ENCODE measurements around the gene ZNF544.
"Not testable (repeated sequence)": the region's sequence is repeated elsewhere in the genome, so short reads cannot be mapped to it uniquely, and the experiment has no call there.

Gene ZNF544

DNA sequence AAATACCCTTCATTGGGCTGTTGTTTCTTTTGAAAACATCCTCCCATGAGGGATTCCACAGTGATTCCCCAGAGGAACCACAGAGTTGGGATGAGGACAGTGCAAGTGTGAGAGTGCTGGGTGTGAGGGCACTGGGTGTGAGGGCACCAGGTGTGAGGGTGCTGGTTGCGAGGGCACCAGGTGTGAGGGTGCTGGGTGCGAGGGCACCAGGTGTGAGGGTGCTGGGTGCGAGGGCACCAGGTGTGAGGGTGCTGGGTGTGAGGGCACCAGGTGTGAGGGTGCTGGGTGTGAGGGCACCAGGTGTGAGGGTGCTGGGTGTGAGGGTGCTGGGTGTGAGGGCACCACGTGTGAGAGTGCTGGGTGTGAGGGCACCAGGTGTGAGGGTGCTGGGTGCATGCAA lies 29.5 kb downstream of the ZNF544 start:
- not testable (repeated sequence) for DNase-seq

DNA sequence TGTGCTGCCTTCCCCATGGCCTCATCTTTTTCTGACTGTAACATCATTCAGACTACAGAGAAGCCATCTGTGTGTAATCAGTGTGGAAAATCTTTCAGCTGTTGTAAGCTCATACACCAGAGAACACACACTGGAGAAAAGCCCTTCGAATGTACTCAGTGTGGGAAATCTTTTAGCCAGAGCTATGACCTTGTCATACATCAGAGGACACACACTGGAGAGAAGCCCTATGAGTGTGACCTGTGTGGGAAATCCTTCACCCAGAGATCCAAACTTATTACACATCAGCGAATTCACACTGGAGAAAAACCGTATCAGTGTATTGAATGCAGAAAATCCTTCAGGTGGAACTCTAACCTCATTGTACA lies 32.9 kb downstream of the ZNF544 start:
- DNase-seq: no peak

DNA sequence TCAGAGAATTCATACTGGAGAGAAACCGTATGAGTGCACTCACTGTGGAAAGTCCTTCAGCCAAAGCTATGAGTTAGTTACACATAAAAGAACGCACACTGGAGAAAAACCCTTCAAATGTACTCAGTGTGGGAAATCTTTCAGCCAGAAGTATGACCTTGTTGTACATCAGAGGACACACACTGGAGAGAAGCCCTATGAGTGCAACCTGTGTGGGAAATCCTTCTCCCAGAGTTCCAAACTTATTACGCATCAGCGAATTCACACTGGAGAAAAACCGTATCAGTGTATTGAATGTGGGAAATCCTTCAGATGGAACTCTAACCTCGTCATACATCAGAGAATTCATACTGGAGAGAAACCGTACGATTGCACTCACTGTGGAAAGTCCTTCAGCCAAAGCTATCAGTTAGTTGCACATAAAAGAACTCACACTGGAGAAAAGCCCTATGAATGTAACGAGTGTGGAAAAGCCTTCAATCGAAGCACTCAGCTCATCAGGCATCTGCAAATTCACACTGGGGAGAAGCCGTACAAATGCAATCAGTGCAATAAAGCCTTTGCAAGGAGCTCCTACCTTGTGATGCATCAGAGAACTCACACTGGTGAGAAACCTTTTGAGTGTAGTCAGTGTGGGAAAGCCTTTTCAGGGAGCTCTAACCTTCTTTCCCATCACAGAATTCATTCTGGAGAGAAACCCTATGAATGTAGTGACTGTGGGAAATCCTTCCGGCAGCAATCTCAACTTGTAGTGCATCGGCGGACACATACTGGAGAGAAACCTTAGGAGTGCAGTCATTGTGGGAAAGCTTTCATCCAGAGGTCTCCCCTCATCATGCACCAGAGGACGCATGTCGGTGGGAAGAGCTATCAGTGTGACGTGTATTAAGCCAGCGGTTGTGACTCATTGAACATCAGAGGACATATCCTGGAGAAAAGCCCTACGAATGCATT lies 33.5 kb downstream of the ZNF544 start:
- DNase-seq: no peak

DNA sequence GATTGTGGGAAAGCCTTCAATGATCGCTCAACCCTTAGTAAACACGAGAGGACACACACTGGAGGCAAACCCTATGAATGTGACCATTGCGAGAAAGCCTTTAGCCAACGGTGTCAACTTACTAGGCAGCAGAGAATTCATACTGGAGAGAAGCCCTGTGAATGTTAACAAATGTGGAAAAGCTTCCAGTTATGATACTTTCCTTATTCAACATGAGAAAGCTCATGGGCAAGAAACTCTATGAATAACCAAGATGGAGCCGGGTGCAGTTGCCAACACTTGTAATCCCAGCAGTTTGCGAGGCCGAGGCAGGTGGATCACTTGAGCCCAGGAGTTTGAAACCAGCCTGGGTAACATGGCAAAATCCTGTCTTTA lies 34.2 kb downstream of the ZNF544 start:
- DNase-seq: no peak

DNA sequence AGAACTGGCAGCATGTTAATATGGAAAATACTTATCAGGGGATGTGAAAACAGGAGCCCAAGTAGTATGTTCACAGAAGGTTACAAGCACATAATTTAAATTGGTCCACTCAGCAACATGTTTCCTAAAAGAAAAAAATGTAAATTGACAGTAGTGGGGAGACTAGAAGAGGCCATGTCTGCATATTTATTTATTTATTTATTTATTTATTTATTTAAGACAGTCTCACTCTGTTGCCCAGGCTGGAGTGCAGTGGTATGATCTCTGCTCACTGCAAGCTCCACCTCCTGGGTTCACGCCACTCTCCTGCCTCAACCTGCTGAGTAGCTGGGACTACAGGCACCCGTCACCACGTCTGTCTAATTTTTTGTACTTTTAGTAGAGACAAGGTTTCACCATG lies 36.4 kb downstream of the ZNF544 start:
- DNase-seq: no peak

DNA sequence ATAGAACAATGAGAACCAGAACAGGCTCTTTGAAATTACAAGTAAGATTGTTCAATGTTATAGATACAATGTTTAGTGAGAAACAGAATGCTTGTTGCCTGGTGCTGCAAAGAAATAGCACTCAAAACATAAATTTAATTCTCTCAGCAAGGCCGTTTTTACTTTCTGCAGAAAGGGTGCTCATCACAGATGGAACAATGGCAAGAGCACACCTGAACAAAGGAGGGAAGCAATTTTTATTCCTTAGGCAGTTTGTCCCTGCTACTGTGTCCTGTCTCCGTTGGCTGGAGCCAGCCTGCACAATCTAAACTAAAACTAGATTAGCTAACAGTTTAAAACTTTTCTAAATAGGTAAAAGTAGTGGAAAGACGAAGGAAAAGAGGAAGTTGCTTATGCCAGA lies 39.6 kb downstream of the ZNF544 start:
- DNase-seq: no peak

DNA sequence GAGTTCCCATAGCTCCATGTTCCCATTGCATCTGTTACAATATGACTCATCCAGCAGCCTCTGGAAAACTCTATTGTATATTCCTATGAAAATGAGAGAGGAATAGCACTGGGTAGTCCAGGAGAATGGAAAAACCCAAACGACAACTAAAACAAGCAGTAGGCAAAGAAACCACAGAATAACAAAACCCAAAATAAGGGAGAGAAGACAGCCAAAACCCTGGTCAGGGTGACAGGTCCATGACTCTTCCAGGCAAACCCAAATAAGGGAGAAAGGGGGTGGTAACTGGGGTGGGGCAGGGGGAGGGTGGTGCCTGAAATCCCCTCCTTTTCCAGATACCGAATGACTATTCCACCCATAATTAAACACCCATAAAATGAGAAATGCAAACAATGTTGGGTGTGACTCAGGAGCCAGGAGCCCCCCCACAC lies 46.1 kb downstream of the ZNF544 start:
- DNase-seq: no peak

DNA sequence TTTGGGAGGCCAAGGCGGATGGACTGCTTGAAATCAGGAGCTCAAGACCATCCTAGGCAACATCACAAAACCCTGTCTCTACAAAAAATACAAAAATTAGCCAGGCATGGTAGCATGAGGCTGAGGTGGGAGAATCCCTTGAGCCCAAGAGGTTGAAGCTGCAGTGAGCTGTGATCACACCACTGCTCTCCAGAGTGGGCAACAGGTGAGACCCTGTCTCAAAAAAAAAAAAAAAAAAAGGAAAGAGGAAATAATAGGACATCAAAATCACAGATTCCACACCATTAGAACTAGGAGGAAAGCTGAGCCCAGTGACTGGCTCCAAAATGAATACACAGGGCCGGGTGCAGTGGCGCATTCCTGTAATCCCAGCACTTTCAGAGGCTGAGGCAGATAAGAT lies 46.9 kb downstream of the ZNF544 start:
- DNase-seq: no peak

DNA sequence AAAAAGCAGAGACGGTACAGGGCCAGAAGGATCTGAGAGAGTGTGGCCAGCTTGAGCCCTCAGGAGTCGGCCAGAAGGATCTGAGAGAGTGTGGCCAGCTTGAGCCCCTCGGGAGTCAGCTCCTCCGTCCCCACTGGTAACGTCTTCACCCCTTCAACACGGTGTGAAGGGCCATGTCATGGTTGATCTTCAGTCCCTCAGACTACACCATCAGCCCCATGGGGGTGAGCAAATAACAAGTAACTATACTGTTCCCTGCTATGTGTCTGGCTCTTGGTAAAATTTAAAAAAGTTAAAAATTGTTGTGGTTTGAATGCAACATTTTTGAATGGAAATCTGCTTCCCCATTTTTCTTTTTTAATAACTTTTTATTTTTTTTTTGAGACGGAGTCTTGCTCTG lies 48.5 kb downstream of the ZNF544 start:
- no peak for DNase-seq

DNA sequence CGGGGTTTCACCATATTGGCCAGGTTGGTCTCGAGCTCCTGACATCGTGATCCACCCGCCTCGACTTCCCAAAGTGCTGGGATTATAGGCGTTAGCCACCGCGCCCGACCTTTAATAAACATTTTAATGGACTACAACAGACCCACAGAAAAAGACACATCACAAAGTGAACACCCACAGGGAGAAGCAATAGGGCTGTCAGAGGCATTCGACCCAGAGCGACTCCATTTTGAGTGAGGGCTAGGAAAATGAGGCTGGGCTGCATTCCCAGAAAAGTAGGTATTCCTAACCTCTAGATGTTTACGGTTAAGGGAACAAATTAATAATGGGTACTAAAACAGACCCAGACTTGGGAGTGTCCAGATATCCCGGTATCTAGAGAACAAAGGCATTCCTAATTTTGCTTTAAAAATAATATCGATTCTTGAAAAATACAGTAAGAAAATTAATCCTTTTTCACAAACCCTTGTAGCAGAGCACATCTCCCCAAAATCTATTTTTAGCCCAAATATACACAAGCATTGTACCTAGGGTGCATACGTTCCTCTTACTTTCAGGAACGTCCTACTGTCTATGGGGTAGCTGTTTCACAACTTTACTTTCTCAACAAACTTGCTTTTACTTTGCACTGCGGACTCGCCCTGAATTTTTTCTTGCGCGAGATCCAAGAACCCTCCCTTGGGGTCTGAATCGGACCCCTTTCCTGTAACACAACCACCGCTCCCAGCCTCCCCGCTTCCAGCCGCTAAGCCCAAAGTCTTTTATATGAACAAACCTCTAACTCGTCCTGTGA lies 49.2 kb downstream of the ZNF544 start:
- DNase-seq: no peak

DNA sequence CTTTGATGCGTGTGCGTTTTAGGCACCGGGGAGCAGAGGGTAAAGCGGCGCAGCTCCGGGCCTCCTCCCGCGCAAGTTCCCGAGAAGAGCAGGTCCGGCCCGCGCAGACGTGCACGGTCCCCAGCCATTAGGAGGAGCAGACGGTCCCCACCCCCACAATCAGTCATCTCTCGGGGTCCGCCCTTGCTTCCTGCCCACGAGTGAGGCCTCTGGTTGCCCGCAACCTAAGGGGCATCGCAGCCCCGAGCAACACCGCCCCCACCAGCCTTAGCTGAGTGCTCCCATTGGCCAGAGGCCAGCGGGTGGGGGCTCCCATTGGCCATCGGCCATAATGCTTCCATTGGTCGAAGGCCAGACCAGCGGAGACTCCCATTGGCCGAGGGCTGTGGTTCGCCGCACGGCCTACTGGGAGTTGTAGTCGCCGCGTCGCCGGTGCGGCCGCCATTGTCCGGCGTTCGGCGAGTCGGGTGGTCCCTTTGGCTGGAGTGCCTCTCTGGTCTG lies 49.9 kb downstream of the ZNF544 start, which contains the start of gene ZNF8:
Gene ZNF8, plus strand, starts transcription at position 415 of the 501 bp plus-strand sequence. CDS start 127 bp downstream, outside the sequence.
- peak; percentile 96 for DNase-seq

DNA sequence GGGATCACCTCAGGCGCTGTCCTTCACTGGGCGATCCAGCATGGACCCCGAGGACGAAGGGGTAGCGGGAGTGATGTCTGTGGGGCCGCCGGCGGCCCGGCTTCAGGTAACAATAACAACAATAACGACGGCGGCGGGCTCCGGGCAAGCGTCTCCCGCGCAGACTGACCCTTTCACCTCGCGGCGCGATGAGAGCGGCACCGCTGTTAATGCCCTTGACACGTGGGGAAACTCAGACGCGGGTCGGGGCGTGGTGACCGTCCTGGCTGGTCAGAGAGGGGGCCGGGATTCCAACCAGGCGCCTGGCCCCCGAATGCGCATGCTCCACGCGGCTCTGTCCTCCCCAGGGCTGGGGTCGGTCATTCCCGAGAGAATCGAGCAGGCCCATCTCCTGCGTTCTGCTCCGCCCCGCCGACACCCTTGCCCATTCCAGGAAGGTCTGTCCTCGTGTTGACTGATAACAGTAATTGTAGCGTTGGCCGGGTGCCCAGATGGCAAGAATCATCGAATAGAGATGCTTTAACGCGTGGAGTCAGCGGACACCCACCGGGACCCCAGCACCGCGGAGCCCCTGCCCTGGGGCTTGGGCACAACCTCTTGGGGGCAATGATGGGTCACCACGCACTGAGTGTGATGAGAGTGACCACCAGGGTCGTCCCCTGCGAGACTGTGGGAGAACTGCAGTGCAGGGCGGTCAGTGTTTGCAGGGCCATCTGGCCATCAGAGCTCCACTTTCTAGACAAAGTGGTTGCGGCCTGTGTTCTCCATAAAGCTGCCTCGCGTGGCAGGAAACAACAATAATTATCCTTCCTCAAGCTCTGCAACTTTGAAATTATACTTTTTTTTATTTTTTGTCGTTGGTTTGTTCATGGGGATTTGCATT lies 50.6 kb downstream of the ZNF544 start:
- peak; percentile 18 for DNase-seq

DNA sequence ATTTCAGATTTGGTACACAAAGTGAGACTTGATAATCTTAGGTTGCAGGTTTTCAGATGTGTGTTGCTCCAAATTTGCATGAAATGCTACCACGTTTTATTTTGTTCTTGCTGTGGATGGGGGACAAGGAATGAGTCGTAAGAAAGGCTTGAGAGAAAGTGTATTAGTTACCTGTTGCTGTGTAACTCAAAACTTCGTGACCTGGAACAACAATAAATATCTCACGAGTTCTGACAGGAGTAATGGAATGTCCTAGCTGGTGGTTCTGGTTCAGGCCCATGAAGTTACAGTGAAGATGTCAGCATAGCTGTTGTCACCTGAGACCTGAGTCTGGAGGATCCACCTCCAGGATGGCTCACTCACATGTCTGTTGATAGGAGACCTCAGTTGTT lies 51.2 kb downstream of the ZNF544 start:
- no peak for DNase-seq

DNA sequence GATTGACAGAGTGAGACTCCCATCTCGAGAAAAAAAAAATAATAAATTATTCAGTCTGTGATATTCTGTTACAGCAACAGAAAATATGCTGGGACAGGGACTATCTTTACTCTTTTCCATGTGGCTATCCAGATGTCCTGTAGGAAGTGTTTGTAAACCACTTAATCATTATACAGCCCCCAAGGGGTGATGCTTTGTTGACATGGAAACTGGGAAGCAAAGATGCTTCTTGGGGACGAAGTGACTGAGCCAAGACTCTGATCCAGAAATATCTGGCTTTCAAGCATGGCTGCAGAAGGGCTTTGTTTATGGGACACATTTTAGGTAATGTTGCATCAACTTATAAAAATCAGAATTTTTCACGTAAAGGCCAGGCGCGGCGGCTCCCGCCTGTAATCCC lies 55.5 kb downstream of the ZNF544 start:
- DNase-seq: no peak

DNA sequence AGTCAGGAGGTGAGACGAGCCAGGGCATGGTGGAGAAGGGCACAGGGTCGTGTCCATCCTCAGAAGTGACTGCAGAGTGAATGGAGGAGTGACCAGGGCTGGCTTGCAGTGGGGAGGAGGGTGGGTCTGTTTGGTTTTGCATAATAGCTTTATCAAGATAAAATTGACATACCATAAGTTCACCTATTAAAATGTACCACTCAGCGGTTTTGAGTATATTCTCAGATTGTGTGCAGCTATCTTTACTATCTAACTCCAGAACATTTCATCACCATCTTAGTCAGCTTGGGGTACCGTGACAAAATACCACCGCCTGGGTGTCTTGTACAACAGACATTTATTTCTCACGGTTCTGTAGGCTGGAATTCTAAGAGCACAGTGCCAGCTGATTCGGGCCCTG lies 63.2 kb downstream of the ZNF544 start:
- DNase-seq: no peak

DNA sequence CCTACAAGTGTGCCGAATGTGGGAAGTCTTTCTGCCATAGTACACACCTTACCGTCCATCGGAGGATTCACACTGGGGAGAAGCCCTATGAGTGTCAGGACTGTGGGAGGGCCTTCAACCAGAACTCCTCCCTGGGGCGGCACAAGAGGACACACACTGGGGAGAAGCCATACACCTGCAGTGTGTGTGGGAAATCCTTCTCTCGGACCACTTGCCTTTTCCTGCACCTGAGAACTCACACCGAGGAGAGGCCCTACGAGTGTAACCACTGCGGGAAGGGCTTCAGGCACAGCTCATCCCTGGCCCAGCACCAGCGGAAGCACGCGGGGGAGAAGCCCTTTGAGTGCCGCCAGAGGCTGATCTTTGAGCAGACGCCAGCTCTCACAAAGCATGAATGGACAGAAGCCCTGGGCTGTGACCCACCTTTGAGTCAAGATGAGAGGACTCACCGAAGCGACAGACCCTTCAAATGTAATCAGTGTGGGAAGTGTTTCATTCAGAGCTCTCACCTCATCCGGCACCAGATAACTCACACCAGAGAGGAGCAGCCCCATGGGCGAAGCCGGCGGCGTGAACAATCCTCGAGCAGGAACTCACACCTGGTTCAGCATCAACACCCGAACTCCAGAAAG lies 66.1 kb downstream of the ZNF544 start:
- no peak for DNase-seq

DNA sequence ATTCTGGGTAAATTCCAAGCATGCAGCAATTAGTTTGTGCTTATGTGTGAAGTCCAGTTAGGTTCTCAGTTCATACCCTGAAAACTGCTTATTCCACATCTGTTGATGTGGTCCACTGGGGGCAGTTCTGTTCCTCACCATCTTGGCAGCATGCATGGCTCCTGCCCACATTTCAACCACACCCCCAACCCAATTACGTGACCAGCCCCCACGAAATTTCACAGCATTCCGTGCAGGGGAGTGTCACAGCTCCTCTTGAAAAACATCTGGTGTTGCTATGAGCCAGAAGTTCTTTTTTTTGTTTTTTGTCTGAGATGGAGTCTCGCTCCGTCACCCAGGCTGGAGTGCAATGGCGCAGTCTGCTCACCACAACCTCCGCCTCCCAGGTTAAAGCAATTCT lies 67.4 kb downstream of the ZNF544 start:
- DNase-seq: no peak

DNA sequence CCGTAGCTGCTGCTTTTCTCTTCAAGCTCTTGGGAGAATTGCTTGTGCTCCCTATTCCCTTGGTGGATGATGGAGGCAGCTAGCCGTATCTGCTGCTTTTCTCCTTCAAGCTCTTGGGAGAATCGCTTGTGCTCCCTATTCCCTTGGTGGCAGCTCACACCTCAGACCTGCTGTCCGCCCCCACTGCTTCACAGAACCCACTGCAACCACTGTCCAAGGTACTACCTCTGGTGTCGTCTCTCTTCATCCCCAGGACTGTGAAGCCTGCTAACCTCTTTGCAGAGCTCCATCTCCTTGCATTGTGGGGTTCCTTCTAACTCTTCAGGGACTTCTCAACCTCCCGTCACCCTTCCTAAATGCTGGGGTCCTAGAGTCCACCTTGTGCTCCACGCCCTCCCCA lies 71.9 kb downstream of the ZNF544 start:
- no peak for DNase-seq

DNA sequence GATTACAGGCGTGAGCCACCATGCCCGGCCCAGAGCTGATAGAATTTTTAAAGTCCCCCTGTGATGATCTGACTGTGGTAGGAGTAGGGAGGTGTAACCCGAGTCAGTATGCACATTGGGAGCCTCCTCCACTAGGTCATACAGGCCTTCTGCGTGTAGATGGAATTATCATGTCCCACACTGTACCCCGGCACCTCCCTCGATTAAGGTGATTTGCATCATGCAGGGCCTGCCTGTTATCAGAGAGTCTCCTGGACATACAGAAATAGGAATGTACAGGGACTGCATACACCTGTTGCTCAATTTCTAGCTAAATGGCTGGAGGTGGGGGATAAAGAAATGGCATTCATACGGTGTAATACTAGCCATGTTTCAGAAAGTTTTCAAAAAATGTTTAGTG lies 75.5 kb downstream of the ZNF544 start:
- no peak for DNase-seq

DNA sequence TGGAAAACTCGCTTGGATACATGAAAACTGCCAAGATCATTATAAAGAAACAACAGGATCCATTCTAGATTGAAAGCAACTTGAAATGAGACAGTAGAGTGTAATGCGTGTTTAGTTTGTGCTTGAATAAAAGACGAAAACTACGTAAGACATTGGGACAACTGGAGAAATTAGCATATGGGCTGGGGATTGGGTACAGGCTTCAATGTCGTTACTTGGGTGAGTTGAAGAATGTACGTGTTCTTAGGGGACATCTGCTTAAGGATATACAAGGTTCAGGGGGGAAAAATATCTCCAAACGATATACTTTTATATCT lies 76.0 kb downstream of the ZNF544 start:
- no peak for DNase-seq

DNA sequence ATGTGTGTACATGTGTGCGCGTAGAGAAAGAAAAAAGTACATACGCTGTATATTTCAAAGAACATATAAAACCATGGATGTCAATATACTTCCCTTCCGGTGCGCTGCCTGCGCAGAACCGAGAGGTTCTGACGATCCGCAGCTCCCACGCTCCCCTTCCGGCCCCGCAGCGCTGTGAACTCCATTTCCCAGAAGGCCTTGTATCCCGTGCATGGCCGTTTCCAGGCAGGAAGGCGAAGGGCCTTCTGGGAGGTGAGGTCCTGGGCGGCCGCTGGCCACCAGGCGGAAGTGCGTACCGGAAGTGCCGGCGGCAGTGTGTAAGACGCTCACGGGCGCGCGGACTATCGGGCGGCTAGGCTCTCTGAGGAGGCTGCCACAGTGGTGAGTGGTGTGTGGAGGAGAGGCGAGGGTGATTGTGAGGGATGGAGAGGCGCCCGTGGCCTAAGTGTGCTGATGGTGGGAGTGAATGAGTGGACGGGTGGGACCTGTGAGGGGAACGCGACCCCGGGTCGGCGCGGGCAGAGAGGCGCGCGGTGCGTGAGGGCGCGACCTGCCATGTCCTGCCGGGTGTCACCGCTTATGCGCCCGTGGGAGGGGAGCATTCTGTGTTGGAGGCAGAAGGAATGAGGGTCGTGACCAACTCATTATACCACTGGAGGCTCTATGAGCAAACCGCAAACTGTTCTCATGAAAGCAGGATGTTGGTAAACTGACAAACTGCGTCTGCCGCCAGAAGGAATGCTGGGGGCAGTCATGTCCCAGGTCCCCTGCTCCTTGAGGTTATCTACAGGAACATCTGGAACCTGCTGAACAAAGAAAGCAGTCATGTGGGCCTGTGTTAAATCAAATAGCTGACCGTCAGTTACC lies 76.6 kb downstream of the ZNF544 start, which contains the start of gene ERVK3-1:
Gene ERVK3-1, plus strand, starts transcription at position 313 of the 867 bp plus-strand sequence. CDS start 6,792 bp downstream, outside the sequence.
- peak; percentile 91 for DNase-seq

Data from effector CD4-positive, alpha-beta T cell (primary cell).